Left ventricle myocardium inferior (tissue), 1 donor: Measurements from ENCODE around the gene STAC2. TPM values are rescaled to one million over a fixed set of nuclear protein-coding genes. Genes with fewer than 3 reads are reported as not detected.

Experiments used
- DNase-seq: peaks from one replicate; pipeline ENCODE4 v3.0.0-alpha.2; 2020
- H3K27ac ChIP-seq: fragments of 200-600 bp; replicated peaks from 2 replicates; pipeline ENCODE4 v1.8.0; 2021
- H3K27me3 ChIP-seq: fragments of 200-600 bp; 2 replicates; pipeline ENCODE4 v1.8.0; 2021; ENCODE audit warnings: low read depth
- H3K36me3 ChIP-seq: fragments of 200-600 bp; 2 replicates; pipeline ENCODE4 v1.8.0; 2021
- H3K4me1 ChIP-seq: fragments of 200-600 bp; 2 replicates; pipeline ENCODE4 v1.8.0; 2021
- H3K4me3 ChIP-seq: fragments of 200-600 bp; 2 replicates; pipeline ENCODE4 v1.8.0; 2021; ENCODE audit warnings: mild to moderate bottlenecking, moderate library complexity
- H3K9me3 ChIP-seq: fragments of 200-600 bp; replicated peaks from 2 replicates; pipeline ENCODE4 v1.8.0; 2021
- intact Hi-C: fragments of 100-400 bp; cut with micrococcal nuclease; formaldehyde crosslinking; loops from one replicate; pipeline ENCODE4 v1.11.0; 2022
- total RNA-seq: library from RNA; stranded (reverse); fragmentation: NEBNext Ultra II Directional; extraction: Animal tissue kit (Norgen Biotek cat#: 25700); gene quantifications from one replicate; pipeline ENCODE4 v1.2.1, GENCODE V29; 2021
- TF ChIP-seq, protein P1 (sequence below): fragments of 200-600 bp; IDR thresholded peaks from 2 replicates; pipeline ENCODE4 v1.8.0; 2021; ENCODE audit warnings: antibody characterized with exemption, mild to moderate bottlenecking, borderline replicate concordance
- donor health status: DM: no; HTN: yes; CAD: no; lungs with severe emphysema.

Gene STAC2
- total RNA-seq, 1 donor from 2014 or later = 0.36 TPM

GRCh38 chr17:39173080-39173479 lies 52.7 kb downstream of the STAC2 start:
- Histone ChIP-seq H3K4me3 (no peak overlapping the region), H3K27me3 (peaks cover 4% of the 10 kb centered on the region), H3K27ac (no peak overlapping the region), H3K36me3 (peaks cover 12% of the 10 kb centered on the region), H3K4me1 (peaks cover 8% of the 10 kb centered on the region), H3K9me3 (peaks cover 4% of the 10 kb centered on the region)
- intact Hi-C loops = no loop called here
- TF ChIP-seq, protein P1, sequence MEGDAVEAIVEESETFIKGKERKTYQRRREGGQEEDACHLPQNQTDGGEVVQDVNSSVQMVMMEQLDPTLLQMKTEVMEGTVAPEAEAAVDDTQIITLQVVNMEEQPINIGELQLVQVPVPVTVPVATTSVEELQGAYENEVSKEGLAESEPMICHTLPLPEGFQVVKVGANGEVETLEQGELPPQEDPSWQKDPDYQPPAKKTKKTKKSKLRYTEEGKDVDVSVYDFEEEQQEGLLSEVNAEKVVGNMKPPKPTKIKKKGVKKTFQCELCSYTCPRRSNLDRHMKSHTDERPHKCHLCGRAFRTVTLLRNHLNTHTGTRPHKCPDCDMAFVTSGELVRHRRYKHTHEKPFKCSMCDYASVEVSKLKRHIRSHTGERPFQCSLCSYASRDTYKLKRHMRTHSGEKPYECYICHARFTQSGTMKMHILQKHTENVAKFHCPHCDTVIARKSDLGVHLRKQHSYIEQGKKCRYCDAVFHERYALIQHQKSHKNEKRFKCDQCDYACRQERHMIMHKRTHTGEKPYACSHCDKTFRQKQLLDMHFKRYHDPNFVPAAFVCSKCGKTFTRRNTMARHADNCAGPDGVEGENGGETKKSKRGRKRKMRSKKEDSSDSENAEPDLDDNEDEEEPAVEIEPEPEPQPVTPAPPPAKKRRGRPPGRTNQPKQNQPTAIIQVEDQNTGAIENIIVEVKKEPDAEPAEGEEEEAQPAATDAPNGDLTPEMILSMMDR = no peak
- no peak for DNase-seq

DNA sequence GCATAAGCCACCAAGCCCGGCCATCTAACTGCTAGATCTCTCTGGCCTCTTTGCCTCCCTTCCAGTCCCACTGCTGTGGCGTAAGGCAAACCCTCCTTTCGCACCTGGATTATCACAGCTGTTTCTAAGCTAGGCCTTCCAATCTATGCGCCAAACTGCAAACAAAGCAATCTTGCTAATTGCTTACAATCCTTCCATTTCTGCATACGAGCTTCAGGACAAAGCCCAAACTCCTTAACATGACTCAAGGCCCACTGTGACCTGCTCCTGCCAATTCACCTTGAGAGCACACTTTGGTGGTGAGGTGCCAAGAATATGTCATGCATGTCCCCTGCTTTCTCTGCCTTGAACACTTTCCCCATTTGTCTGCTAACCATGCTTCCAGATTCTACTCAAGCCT lies 53.8 kb downstream of the STAC2 start:
- H3K27ac ChIP-seq = no peak overlapping the region
- intact Hi-C loops = no loop called here
- no peak for DNase-seq

DNA sequence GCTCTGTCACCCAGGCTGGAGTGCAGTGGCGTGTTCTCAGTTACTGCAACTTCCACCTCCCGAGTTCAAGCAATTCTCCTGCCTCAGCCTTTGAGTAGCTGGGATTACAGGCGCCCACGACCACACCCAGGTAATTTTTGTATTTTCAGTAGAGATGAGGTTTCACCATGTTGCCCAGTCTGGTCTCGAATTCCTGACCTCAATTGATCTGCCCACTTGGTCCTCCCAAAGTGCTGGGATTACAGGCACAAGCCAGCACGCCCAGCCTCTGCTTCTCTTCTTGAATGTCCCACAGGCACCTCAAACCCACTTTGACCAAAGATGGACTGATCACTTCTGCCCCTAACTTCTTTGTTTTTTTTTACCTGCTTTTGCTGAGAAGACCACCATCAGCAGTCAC lies 55.2 kb downstream of the STAC2 start:
- DNase-seq = no peak
- TF ChIP-seq, protein P1 = no peak
- no peak overlapping the region for H3K27ac ChIP-seq
- H3K9me3 ChIP-seq = peaks cover 4% of the 10 kb centered on the region
- intact Hi-C loops = no loop called here
- H3K4me3 ChIP-seq = no peak overlapping the region
- H3K27me3 ChIP-seq = peaks cover 4% of the 10 kb centered on the region
- peaks cover 31% of the 10 kb centered on the region for H3K4me1 ChIP-seq
- H3K36me3 ChIP-seq = no peaks in the 10 kb centered on the region

More for the DNA sequence above, 53.8 kb downstream of the STAC2 start:
- TF ChIP-seq, protein P1 = no peak
- Histone ChIP-seq H3K27me3 (peaks cover 4% of the 10 kb centered on the region), H3K4me3 (no peak overlapping the region), H3K4me1 (peaks cover 17% of the 10 kb centered on the region), H3K36me3 (peaks cover 3% of the 10 kb centered on the region), H3K9me3 (peaks cover 4% of the 10 kb centered on the region)

GRCh38 chr17:39170109-39170508 lies 55.6 kb downstream of the STAC2 start:
- Histone ChIP-seq H3K36me3 (no peaks in the 10 kb centered on the region), H3K27ac (no peak overlapping the region), H3K9me3 (peaks cover 4% of the 10 kb centered on the region), H3K4me3 (no peak overlapping the region), H3K27me3 (peaks cover 4% of the 10 kb centered on the region), H3K4me1 (peaks cover 34% of the 10 kb centered on the region)
- DNase-seq = no peak
- intact Hi-C loops = no loop called here
- TF ChIP-seq, protein P1 = no peak

GRCh38 chr17:39169518-39169917 lies 56.2 kb downstream of the STAC2 start:
- TF ChIP-seq, protein P1 = no peak
- H3K4me1 ChIP-seq = peaks cover 32% of the 10 kb centered on the region
- intact Hi-C loops = loop anchor here (10.0 kb wide), 1 partner anchor 75 kb away; no protein-coding TSS in a partner anchor
- H3K4me3 ChIP-seq = no peak overlapping the region
- peaks cover 4% of the 10 kb centered on the region for H3K27me3 ChIP-seq
- no peak for DNase-seq
- no peak overlapping the region for H3K27ac ChIP-seq
- no peaks in the 10 kb centered on the region for H3K36me3 ChIP-seq
- H3K9me3 ChIP-seq = peaks cover 4% of the 10 kb centered on the region
